Neural progenitor cell (in vitro differentiated cells): ENCODE data around the gene STT3A. TPM values are rescaled to one million over a fixed set of nuclear protein-coding genes. Genes with fewer than 3 reads are reported as not detected.

ENCODE experiments used
- DNase-seq: peaks from one replicate; pipeline ENCODE4 v3.0.0-alpha.2; 2016; ENCODE audit warnings: low spot score
- H2AFZ ChIP-seq: fragments of 200-600 bp; sonication (generic); replicated peaks from 2 replicates; pipeline ENCODE4 v1.6.1; 2016; ENCODE audit warnings: antibody characterized with exemption
- H3F3A ChIP-seq: fragments of 200-600 bp; sonication (generic); 2 replicates; pipeline ENCODE4 v1.6.1; 2016; ENCODE audit warnings: antibody characterized with exemption, low read depth
- H3K27ac ChIP-seq: fragments of 200-600 bp; sonication (generic); 2 replicates; pipeline ENCODE4 v1.5.1; 2016; ENCODE audit warnings: mild to moderate bottlenecking
- H3K27me3 ChIP-seq: fragments of 200-600 bp; sonication (generic); 2 replicates; pipeline ENCODE4 v1.6.1; 2016; ENCODE audit warnings: mild to moderate bottlenecking, moderate library complexity
- H3K36me3 ChIP-seq: fragments of 200-600 bp; sonication (generic); 2 replicates; pipeline ENCODE4 v1.5.1; 2016
- H3K4me1 ChIP-seq: fragments of 200-600 bp; sonication (generic); 2 replicates; pipeline ENCODE4 v1.6.1; 2016; ENCODE audit warnings: mixed run types
- H3K4me2 ChIP-seq: fragments of 200-600 bp; sonication (generic); 2 replicates; pipeline ENCODE4 v1.6.1; 2016
- H3K4me3 ChIP-seq: fragments of 200-600 bp; sonication (generic); 2 replicates; pipeline ENCODE4 v1.5.1; 2016
- H3K79me2 ChIP-seq: fragments of 200-600 bp; sonication (generic); 2 replicates; pipeline ENCODE4 v1.6.1; 2016; ENCODE audit warnings: low read depth
- H3K9ac ChIP-seq: fragments of 200-600 bp; sonication (generic); 2 replicates; pipeline ENCODE4 v1.6.1; 2016
- H3K9me3 ChIP-seq: fragments of 200-600 bp; sonication (generic); 2 replicates; pipeline ENCODE4 v1.5.1; 2016; ENCODE audit warnings: low read depth
- H4K20me1 ChIP-seq: fragments of 200-600 bp; sonication (generic); 2 replicates; pipeline ENCODE4 v1.6.1; 2016; ENCODE audit warnings: low read depth
- H3K27ac Mint-ChIP-seq: 3 replicates; pipeline ENCODE4 v1.8.0; 2021; ENCODE audit warnings: mixed read lengths
- H3K27me3 Mint-ChIP-seq: 2 replicates; pipeline ENCODE4 v1.8.0; 2022; ENCODE audit warnings: low read depth, mild to moderate bottlenecking, inconsistent platforms, moderate library complexity, mixed read lengths; ENCODE audit not compliant: insufficient read depth
- H3K36me3 Mint-ChIP-seq: 3 replicates; pipeline ENCODE4 v1.8.0; 2021; ENCODE audit warnings: mixed read lengths
- H3K4me1 Mint-ChIP-seq: 3 replicates; pipeline ENCODE4 v1.8.0; 2021; ENCODE audit warnings: mixed read lengths
- H3K4me3 Mint-ChIP-seq: 3 replicates; pipeline ENCODE4 v1.8.0; 2021; ENCODE audit warnings: mild to moderate bottlenecking, moderate library complexity, mixed read lengths
- H3K9me3 Mint-ChIP-seq: 3 replicates; pipeline ENCODE4 v1.8.0; 2020; ENCODE audit warnings: mixed read lengths
- EZH2 ChIP-seq: fragments of 200-600 bp; sonication (generic); IDR thresholded peaks from 2 replicates; pipeline ENCODE4 v1.6.1; 2017; ENCODE audit warnings: antibody characterized with exemption, mild to moderate bottlenecking, moderate library complexity
- EZH2phosphoT487 ChIP-seq: fragments of 200-600 bp; sonication (generic); IDR thresholded peaks from 2 replicates; pipeline ENCODE4 v1.6.1; 2017; ENCODE audit warnings: antibody characterized with exemption
- total RNA-seq: library from RNA; depleted of rRNA; stranded (reverse); fragments of >200 nt; gene quantifications from 2 replicates; pipeline ENCODE4 v1.2.3, GENCODE V29; 2015; ENCODE audit warnings: low replicate concordance
- TF ChIP-seq, protein P1 (sequence below): fragments of 200-600 bp; sonication (generic); IDR thresholded peaks from 2 replicates; pipeline ENCODE4 v1.5.1; 2017; ENCODE audit warnings: antibody characterized with exemption, mild to moderate bottlenecking

The STT3A gene
- total RNA-seq, 1 donor from 2014 or later = 111 TPM

- Histone ChIP-seq H3K27ac (no peak overlapping the region), H3K79me2 (no peaks in the 10 kb centered on the region), H3K4me3 (no peak overlapping the region), H3F3A (peaks cover 5% of the 10 kb centered on the region), H3K4me1 (peaks cover 3% of the 10 kb centered on the region), H3K4me2 (no peak overlapping the region), H3K36me3 (peaks cover 10% of the 10 kb centered on the region), H2AFZ (no peak overlapping the region), H3K27me3 (no peaks in the 10 kb centered on the region), H3K9ac (no peak overlapping the region), H3K9me3 (no peaks in the 10 kb centered on the region), H4K20me1 (no peaks in the 10 kb centered on the region)
- no peaks in the 10 kb centered on the region for H3K9me3 Mint-ChIP-seq
- no peak overlapping the region for H3K27ac Mint-ChIP-seq
- H3K4me1 Mint-ChIP-seq = peaks cover 6% of the 10 kb centered on the region
- no peak overlapping the region for H3K4me3 Mint-ChIP-seq
- TF ChIP-seq EZH2 (no peak), EZH2phosphoT487 (no peak)
- TF ChIP-seq, protein P1, sequence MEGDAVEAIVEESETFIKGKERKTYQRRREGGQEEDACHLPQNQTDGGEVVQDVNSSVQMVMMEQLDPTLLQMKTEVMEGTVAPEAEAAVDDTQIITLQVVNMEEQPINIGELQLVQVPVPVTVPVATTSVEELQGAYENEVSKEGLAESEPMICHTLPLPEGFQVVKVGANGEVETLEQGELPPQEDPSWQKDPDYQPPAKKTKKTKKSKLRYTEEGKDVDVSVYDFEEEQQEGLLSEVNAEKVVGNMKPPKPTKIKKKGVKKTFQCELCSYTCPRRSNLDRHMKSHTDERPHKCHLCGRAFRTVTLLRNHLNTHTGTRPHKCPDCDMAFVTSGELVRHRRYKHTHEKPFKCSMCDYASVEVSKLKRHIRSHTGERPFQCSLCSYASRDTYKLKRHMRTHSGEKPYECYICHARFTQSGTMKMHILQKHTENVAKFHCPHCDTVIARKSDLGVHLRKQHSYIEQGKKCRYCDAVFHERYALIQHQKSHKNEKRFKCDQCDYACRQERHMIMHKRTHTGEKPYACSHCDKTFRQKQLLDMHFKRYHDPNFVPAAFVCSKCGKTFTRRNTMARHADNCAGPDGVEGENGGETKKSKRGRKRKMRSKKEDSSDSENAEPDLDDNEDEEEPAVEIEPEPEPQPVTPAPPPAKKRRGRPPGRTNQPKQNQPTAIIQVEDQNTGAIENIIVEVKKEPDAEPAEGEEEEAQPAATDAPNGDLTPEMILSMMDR = no peak
- peaks cover 26% of the 10 kb centered on the region for H3K36me3 Mint-ChIP-seq
- no peak for DNase-seq
- no peaks in the 10 kb centered on the region for H3K27me3 Mint-ChIP-seq
Measured at GRCh38 chr11:125583496-125583895, 9.2 kb upstream of the STT3A start.

DNA sequence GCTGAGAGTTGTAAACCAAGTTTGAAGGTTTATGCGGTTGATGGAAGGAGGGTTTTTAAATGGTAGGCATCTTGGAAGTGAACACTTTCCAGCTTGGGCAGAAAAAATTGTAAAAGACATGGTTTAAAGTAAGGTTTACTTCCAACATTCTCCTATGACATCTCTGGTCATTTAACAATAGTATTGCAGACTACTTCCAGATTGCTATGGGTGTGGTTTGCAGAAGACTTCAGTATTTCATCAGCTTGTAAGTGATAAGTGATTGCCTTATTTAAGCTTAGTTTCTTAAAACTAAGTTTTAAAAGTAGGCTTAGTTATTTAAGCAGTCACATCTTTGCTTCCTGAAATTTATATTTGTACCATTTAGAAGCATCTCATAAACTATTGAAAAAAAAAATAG is 7.2 kb upstream of the STT3A start:
- DNase-seq = no peak

GRCh38 chr11:125586623-125587022 is 6.0 kb upstream of the STT3A start:
- H3K27me3 Mint-ChIP-seq = no peaks in the 10 kb centered on the region
- no peaks in the 10 kb centered on the region for H3K9me3 Mint-ChIP-seq
- H3K4me3 ChIP-seq = no peak overlapping the region

More for the DNA sequence above, 7.2 kb upstream of the STT3A start:
- TF ChIP-seq EZH2phosphoT487 = no peak
- TF ChIP-seq, protein P1 = no peak
- TF ChIP-seq EZH2 = no peak
- H3K4me3 ChIP-seq = no peak overlapping the region
- H3K9ac ChIP-seq = no peak overlapping the region
- peaks cover 7% of the 10 kb centered on the region for H3K4me1 ChIP-seq
- no peaks in the 10 kb centered on the region for H3K27me3 ChIP-seq
- H4K20me1 ChIP-seq = no peaks in the 10 kb centered on the region
- no peak overlapping the region for H3K4me2 ChIP-seq
- no peaks in the 10 kb centered on the region for H3K79me2 ChIP-seq
- Mint-ChIP-seq H3K4me3 (no peak overlapping the region), H3K9me3 (no peaks in the 10 kb centered on the region), H3K27me3 (no peaks in the 10 kb centered on the region), H3K4me1 (peaks cover 7% of the 10 kb centered on the region), H3K36me3 (peaks cover 21% of the 10 kb centered on the region), H3K27ac (no peak overlapping the region)
- no peaks in the 10 kb centered on the region for H3K9me3 ChIP-seq
- H3K27ac ChIP-seq = no peak overlapping the region
- H3K36me3 ChIP-seq = peaks cover 6% of the 10 kb centered on the region
- no peak overlapping the region for H2AFZ ChIP-seq
- peaks cover 5% of the 10 kb centered on the region for H3F3A ChIP-seq

More at GRCh38 chr11:125586623-125587022, 6.0 kb upstream of the STT3A start:
- peaks cover 7% of the 10 kb centered on the region for H3K4me1 ChIP-seq
- peaks cover 5% of the 10 kb centered on the region for H3K36me3 ChIP-seq
- peaks cover 11% of the 10 kb centered on the region for H3K79me2 ChIP-seq
- no peaks in the 10 kb centered on the region for H3K27me3 ChIP-seq
- peaks cover 20% of the 10 kb centered on the region for H3K36me3 Mint-ChIP-seq
- H3K4me3 Mint-ChIP-seq = no peak overlapping the region
- H3K27ac ChIP-seq = no peak overlapping the region
- no peak overlapping the region for H3K9ac ChIP-seq
- H2AFZ ChIP-seq = no peak overlapping the region
- DNase-seq = no peak
- H4K20me1 ChIP-seq = no peaks in the 10 kb centered on the region
- no peak overlapping the region for H3K27ac Mint-ChIP-seq
- no peak overlapping the region for H3K4me2 ChIP-seq
- no peaks in the 10 kb centered on the region for H3K9me3 ChIP-seq
- TF ChIP-seq, protein P1 = no peak
- TF ChIP-seq EZH2 (no peak), EZH2phosphoT487 (no peak)
- peaks cover 10% of the 10 kb centered on the region for H3K4me1 Mint-ChIP-seq
- H3F3A ChIP-seq = peaks cover 5% of the 10 kb centered on the region
